Retina (tissue), 1 donor: ENCODE results near the gene ZNF563.
"Not testable (repeated sequence)": the region's sequence is repeated elsewhere in the genome, so short reads cannot be mapped to it uniquely, and the experiment has no call there.

Experiments
- DNase-seq: peaks from one replicate; pipeline ENCODE4 v3.0.0-alpha.2; 2016

The ZNF563 gene

GRCh38 chr19:12333162-12334159 lies at the start of gene ZNF563:
Gene ZNF563, minus strand, starts transcription at chr19:12333633. Its CDS starts 151 bp downstream, at chr19:12333482.
- peak; percentile 97 for DNase-seq

- DNase-seq = no peak
Observed at GRCh38 chr19:12380444-12380737, 47.0 kb upstream of the ZNF563 start.

- DNase-seq = no peak
Observed at GRCh38 chr19:12379732-12380443, 46.5 kb upstream of the ZNF563 start.

GRCh38 chr19:12374026-12374425 lies 40.6 kb upstream of the ZNF563 start:
- DNase-seq = no peak

GRCh38 chr19:12365236-12366162 lies 32.1 kb upstream of the ZNF563 start, which contains the start of gene ZNF442:
Gene ZNF442, minus strand, starts transcription at chr19:12365683. Its CDS starts 2,052 bp downstream, at chr19:12363631.
- peak; percentile 97 for DNase-seq

- DNase-seq = no peak
Observed at GRCh38 chr19:12364391-12365235, 31.2 kb upstream of the ZNF563 start.

GRCh38 chr19:12362236-12362635 lies 28.8 kb upstream of the ZNF563 start:
- not testable (repeated sequence) for DNase-seq

- DNase-seq = no peak
Observed at GRCh38 chr19:12353375-12353774, 19.9 kb upstream of the ZNF563 start.

- DNase-seq = no peak
Observed at GRCh38 chr19:12350890-12351197, 17.4 kb upstream of the ZNF563 start.

- DNase-seq = no peak
Observed at GRCh38 chr19:12350185-12350889, 16.9 kb upstream of the ZNF563 start.

- DNase-seq = no peak
Observed at GRCh38 chr19:12346896-12347295, 13.5 kb upstream of the ZNF563 start.

GRCh38 chr19:12345197-12345596 lies 11.8 kb upstream of the ZNF563 start:
- no peak for DNase-seq

GRCh38 chr19:12331211-12331941 lies 2.1 kb downstream of the ZNF563 start:
- DNase-seq = peak; percentile 11

- DNase-seq = no peak
Observed at GRCh38 chr19:12330340-12330739, 3.1 kb downstream of the ZNF563 start.

GRCh38 chr19:12325690-12326089 lies 7.7 kb downstream of the ZNF563 start:
- DNase-seq = no peak

- DNase-seq = no peak
Observed at GRCh38 chr19:12318782-12319413, 14.5 kb downstream of the ZNF563 start.

GRCh38 chr19:12314553-12314952 lies 18.9 kb downstream of the ZNF563 start:
- no peak for DNase-seq

GRCh38 chr19:12308891-12309290 lies 24.5 kb downstream of the ZNF563 start:
- DNase-seq = not testable (repeated sequence)

GRCh38 chr19:12295191-12295590 lies 38.2 kb downstream of the ZNF563 start:
- DNase-seq = no peak
